Measurements from ENCODE around the gene C1D.

The C1D gene

DNA sequence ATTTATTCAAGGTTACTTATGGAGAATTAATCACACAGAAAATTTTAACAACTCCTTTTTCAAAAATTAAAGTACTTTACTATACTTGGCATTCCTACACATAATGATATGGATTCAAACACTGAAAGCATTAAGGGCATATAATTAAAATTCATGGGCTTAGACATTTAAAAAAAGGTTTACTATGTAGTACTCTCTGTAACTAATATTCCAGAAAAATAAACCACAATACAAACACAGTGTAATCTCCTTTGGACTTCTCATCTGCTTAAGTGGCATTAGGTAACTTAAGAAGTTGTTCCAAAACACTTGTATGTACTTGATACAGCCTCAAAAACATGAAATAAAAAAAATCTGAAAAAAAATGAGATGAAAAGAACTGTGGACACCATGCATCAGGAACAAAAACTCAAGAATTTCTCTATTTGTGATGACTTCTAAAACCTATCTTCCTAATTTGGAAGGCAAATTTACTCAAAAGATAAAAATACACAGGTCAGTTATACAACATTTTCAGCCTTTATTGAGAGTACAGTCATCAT lies 21.0 kb downstream of the C1D start:
- H3K9me3 ChIP-seq (ENCODE audit: control insufficient read depth, low read length): no peaks in the 10 kb centered on the region
- H3K4me3 ChIP-seq (ENCODE audit: extremely low read depth, insufficient read depth, low read length, poor library complexity, severe bottlenecking): no peak overlapping the region
- no peaks in the 10 kb centered on the region for H3K4me1 ChIP-seq (ENCODE audit: control insufficient read depth, insufficient read depth, low read length, poor library complexity, severe bottlenecking)
- no peak overlapping the region for H3K27ac ChIP-seq (ENCODE audit: low read depth, low read length, severe bottlenecking)
- peaks cover 3% of the 10 kb centered on the region for H3K36me3 ChIP-seq (ENCODE audit: control insufficient read depth, insufficient read depth, low read length)

DNA sequence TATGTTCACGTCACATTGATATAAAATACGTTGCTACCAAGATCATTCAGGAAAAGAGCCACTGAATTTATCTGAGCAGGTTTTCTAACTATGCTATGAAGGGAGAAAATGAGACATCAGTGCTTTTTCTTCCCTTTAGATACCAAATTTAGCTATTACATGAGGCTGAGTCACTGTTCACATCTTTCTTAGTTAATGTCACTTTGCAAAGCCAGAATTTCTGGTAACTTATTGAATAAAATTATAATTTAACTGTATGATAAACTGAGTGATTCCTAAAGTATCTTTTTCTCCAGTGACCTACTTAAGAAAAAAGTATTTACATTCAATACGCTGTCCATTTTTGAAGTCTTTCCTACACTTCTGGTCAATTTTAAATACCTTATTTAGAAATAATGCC lies 22.7 kb downstream of the C1D start:
- Histone ChIP-seq H3K4me1 (ENCODE audit: control insufficient read depth, insufficient read depth, low read length, poor library complexity, severe bottlenecking) (no peaks in the 10 kb centered on the region), H3K4me3 (ENCODE audit: extremely low read depth, insufficient read depth, low read length, poor library complexity, severe bottlenecking) (no peak overlapping the region), H3K36me3 (ENCODE audit: control insufficient read depth, insufficient read depth, low read length) (peaks cover 3% of the 10 kb centered on the region), H3K27ac (ENCODE audit: low read depth, low read length, severe bottlenecking) (no peak overlapping the region), H3K9me3 (ENCODE audit: control insufficient read depth, low read length) (no peaks in the 10 kb centered on the region)
- WGBS, 2 experiments (ENCODE audit: insufficient coverage in 2 of 2): 94% methylated on average over 2 of the region's 3 CpGs; no CpG with 5 or more reads in 1 of the 2 experiments

DNA sequence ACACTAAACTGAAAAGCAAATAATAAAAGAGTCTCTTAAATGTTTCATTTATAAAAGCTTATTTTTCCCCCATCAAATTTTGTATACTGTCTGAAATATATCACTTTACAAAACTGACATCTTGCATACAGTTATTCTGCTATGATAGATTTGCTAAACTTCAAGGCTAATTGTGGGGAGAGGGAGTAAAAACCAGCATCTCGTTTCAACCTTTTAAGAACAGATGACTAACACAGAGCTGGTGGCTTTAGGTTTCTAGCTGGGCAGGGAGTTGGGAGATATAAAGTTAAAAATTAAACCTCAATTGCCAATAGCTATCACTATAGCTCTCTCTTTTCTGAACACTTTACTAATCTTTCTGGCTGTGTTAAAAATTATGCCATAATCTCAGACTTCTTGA lies 23.5 kb downstream of the C1D start:
- Histone ChIP-seq H3K36me3 (ENCODE audit: control insufficient read depth, insufficient read depth, low read length) (peaks cover 3% of the 10 kb centered on the region), H3K9me3 (ENCODE audit: control insufficient read depth, low read length) (no peaks in the 10 kb centered on the region), H3K27ac (ENCODE audit: low read depth, low read length, severe bottlenecking) (no peak overlapping the region), H3K4me3 (ENCODE audit: extremely low read depth, insufficient read depth, low read length, poor library complexity, severe bottlenecking) (no peak overlapping the region), H3K4me1 (ENCODE audit: control insufficient read depth, insufficient read depth, low read length, poor library complexity, severe bottlenecking) (no peaks in the 10 kb centered on the region)
- WGBS, 2 experiments (ENCODE audit: insufficient coverage in 2 of 2): no CpG with 5 or more reads among the region's 1 CpG

DNA sequence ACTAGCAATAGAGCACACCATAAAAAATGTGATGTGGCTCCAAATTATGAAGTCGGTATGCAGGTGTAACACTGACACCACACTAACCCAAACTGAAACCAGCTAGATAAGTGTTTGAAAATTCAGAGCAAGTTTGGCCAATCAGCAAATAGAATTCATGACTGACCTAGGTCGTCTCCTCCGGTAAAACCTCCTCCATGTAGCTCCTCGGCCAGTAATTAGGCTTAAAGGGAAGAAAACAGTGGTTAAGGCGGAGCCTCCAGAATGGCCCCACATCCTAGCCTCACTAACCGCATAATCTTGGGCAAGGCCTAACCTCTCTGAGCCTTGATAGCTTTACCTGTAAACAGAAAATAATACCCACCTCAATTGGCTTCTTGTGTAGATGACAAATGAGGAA lies 30.1 kb downstream of the C1D start:
- Histone ChIP-seq H3K9me3 (ENCODE audit: control insufficient read depth, low read length) (no peaks in the 10 kb centered on the region), H3K36me3 (ENCODE audit: control insufficient read depth, insufficient read depth, low read length) (no peaks in the 10 kb centered on the region), H3K4me1 (ENCODE audit: control insufficient read depth, insufficient read depth, low read length, poor library complexity, severe bottlenecking) (no peaks in the 10 kb centered on the region), H3K27ac (ENCODE audit: low read depth, low read length, severe bottlenecking) (no peak overlapping the region), H3K4me3 (ENCODE audit: extremely low read depth, insufficient read depth, low read length, poor library complexity, severe bottlenecking) (no peak overlapping the region)
- 72 to 100% methylated on average over 1 to 3 of the region's 6 CpGs for WGBS, 2 experiments (ENCODE audit: insufficient coverage in 2 of 2)

DNA sequence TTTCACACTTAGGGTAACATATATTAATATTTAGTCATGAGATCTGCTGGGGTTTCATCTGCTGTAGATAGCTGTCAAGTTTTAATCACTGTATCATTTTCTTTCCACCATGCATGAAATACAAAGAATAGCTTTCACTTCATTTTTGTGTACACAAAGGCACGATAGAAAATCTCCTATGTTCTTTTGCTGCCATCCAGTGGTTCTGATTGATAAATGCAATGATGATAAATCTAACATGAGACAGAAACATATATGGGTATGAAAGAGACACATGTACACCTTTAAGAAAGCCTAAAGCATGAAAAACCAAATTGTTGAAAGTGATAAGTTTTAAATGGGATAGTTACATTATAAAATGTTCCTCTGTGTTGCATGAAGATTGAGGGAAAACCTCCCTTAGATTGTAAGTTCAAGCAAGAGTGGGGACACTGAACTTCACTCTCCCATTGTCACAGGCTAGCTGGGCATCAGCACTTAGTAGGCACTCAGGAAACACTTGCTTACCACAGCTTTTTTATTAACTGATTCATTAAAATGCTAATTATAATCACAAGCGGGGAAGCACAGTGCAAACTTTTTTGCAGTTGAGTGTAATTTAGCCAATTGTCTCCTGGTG lies 31.2 kb downstream of the C1D start:
- Histone ChIP-seq H3K4me3 (ENCODE audit: extremely low read depth, insufficient read depth, low read length, poor library complexity, severe bottlenecking) (no peak overlapping the region), H3K36me3 (ENCODE audit: control insufficient read depth, insufficient read depth, low read length) (no peaks in the 10 kb centered on the region), H3K27ac (ENCODE audit: low read depth, low read length, severe bottlenecking) (no peak overlapping the region)

DNA sequence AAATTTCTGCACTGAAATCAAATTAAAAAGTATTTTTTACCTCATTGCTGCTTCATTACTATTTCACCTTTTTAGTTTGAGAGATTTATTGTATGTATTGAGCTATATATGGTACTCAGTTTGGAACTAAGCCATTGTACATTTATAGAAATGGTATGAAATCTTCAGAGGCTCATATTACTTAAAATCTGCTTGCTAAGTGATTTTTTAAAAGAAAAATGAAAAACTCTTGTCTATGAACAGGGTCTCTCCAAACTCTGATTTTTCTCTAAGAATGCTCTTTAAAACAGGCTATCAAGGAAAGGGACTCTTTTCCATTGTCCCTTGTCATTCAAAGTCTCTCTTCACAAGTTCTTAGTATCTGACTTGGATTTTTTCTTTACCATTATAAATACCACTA lies 31.8 kb downstream of the C1D start:
- Histone ChIP-seq H3K9me3 (ENCODE audit: control insufficient read depth, low read length) (no peaks in the 10 kb centered on the region), H3K27ac (ENCODE audit: low read depth, low read length, severe bottlenecking) (no peak overlapping the region), H3K36me3 (ENCODE audit: control insufficient read depth, insufficient read depth, low read length) (no peaks in the 10 kb centered on the region), H3K4me1 (ENCODE audit: control insufficient read depth, insufficient read depth, low read length, poor library complexity, severe bottlenecking) (no peaks in the 10 kb centered on the region), H3K4me3 (ENCODE audit: extremely low read depth, insufficient read depth, low read length, poor library complexity, severe bottlenecking) (no peak overlapping the region)

More for the DNA sequence above, 31.2 kb downstream of the C1D start:
- Histone ChIP-seq H3K9me3 (ENCODE audit: control insufficient read depth, low read length) (no peaks in the 10 kb centered on the region), H3K4me1 (ENCODE audit: control insufficient read depth, insufficient read depth, low read length, poor library complexity, severe bottlenecking) (no peaks in the 10 kb centered on the region)
- no CpG with 5 or more reads among the region's 2 CpGs for WGBS, 2 experiments (ENCODE audit: insufficient coverage in 2 of 2)

DNA sequence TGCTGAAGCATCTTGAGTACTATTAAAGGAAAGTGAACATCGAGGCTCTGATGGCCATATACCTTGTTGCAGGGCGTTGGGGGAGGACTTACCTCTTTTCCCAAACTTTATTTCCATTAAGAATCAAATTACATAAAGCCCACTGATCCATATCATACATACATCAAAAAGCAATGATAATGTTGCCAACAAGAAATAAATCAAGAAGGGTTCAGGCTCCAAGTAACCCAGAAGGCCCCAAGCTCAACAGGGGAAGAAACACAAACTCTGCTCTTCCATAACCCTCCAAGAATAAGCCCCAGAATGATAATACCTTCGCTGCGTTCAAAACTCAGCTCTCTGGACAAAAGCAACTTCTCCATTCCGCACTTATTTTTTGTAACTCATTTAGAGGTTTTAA lies 32.3 kb downstream of the C1D start:
- H3K4me3 ChIP-seq (ENCODE audit: extremely low read depth, insufficient read depth, low read length, poor library complexity, severe bottlenecking): no peak overlapping the region
- H3K27ac ChIP-seq (ENCODE audit: low read depth, low read length, severe bottlenecking): no peak overlapping the region
- H3K9me3 ChIP-seq (ENCODE audit: control insufficient read depth, low read length): no peaks in the 10 kb centered on the region
- no peaks in the 10 kb centered on the region for H3K4me1 ChIP-seq (ENCODE audit: control insufficient read depth, insufficient read depth, low read length, poor library complexity, severe bottlenecking)
- H3K36me3 ChIP-seq (ENCODE audit: control insufficient read depth, insufficient read depth, low read length): no peaks in the 10 kb centered on the region
- WGBS, 2 experiments (ENCODE audit: insufficient coverage in 2 of 2): 83 to 100% methylated on average over 1 to 2 of the region's 5 CpGs

DNA sequence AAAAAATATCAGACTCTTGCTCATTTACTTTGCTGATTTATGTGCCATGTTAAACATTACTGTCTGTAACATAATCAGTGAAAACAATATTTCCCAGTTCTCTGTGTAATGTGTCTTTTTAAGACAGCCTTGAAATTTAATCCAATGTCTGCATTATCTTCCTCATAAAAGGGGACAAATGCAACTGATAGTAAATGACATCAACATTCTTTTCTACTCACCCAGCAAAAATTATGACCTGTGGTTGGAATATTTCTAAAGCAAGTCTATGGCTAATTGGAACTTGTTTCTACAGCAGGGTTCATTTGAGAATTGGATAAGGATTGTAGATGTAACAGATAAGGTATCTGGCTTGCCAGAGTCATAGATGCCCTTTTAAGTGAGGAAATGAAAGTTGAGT lies 34.8 kb downstream of the C1D start:
- no peak overlapping the region for H3K27ac ChIP-seq (ENCODE audit: low read depth, low read length, severe bottlenecking)
- H3K36me3 ChIP-seq (ENCODE audit: control insufficient read depth, insufficient read depth, low read length): no peaks in the 10 kb centered on the region
- H3K9me3 ChIP-seq (ENCODE audit: control insufficient read depth, low read length): no peaks in the 10 kb centered on the region
- H3K4me3 ChIP-seq (ENCODE audit: extremely low read depth, insufficient read depth, low read length, poor library complexity, severe bottlenecking): no peak overlapping the region
- no peaks in the 10 kb centered on the region for H3K4me1 ChIP-seq (ENCODE audit: control insufficient read depth, insufficient read depth, low read length, poor library complexity, severe bottlenecking)

DNA sequence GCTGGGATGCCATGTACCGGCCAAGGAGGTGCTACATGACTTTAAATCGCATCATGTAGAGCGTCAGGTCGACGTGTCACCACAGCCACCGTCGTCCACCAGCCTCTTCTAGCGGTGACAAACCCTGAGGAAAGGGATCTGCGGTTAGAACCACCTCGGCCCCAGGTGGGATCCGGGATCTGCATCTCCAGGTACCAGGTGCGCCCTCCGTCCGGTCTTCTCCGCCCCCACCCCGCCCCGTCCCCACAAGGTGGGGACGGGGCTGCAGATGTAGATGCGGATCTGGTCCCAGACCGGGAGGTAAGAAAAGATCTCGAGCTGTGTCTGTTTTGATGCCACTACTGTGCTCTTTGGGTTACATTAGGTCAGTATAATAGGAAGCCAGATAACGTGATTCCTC lies 38.4 kb downstream of the C1D start:
- Histone ChIP-seq H3K9me3 (ENCODE audit: control insufficient read depth, low read length) (no peaks in the 10 kb centered on the region), H3K27ac (ENCODE audit: low read depth, low read length, severe bottlenecking) (no peak overlapping the region), H3K36me3 (ENCODE audit: control insufficient read depth, insufficient read depth, low read length) (no peaks in the 10 kb centered on the region), H3K4me1 (ENCODE audit: control insufficient read depth, insufficient read depth, low read length, poor library complexity, severe bottlenecking) (no peaks in the 10 kb centered on the region), H3K4me3 (ENCODE audit: extremely low read depth, insufficient read depth, low read length, poor library complexity, severe bottlenecking) (no peak overlapping the region)
- 92 to 93% methylated on average over 22 of the region's 22 CpGs for WGBS, 2 experiments (ENCODE audit: insufficient coverage in 2 of 2)

DNA sequence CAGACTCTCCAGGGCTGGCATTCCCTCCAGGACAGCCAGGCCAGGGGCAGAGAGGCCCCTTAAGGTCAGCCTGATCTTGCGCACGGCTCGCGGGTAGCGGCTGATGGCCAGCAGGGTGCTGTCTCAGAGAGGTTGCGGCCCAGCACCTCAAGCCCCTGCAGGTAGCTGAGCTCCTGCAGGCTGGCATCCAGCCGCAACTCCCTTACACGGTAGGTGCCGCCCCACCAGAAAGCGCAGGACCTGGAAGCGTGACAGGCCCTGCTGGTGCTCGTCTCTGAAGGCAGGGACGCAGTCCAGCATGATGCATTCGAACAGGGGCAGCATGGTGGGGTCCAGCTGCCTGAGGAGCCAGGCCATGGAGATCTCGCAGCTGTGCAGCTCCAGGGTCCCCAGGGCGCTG lies 38.9 kb downstream of the C1D start:
- Histone ChIP-seq H3K4me3 (ENCODE audit: extremely low read depth, insufficient read depth, low read length, poor library complexity, severe bottlenecking) (no peak overlapping the region), H3K36me3 (ENCODE audit: control insufficient read depth, insufficient read depth, low read length) (no peaks in the 10 kb centered on the region), H3K4me1 (ENCODE audit: control insufficient read depth, insufficient read depth, low read length, poor library complexity, severe bottlenecking) (no peaks in the 10 kb centered on the region), H3K9me3 (ENCODE audit: control insufficient read depth, low read length) (no peaks in the 10 kb centered on the region), H3K27ac (ENCODE audit: low read depth, low read length, severe bottlenecking) (no peak overlapping the region)
- WGBS, 2 experiments (ENCODE audit: insufficient coverage in 2 of 2): 95 to 96% methylated on average over 13 to 16 of the region's 16 CpGs

DNA sequence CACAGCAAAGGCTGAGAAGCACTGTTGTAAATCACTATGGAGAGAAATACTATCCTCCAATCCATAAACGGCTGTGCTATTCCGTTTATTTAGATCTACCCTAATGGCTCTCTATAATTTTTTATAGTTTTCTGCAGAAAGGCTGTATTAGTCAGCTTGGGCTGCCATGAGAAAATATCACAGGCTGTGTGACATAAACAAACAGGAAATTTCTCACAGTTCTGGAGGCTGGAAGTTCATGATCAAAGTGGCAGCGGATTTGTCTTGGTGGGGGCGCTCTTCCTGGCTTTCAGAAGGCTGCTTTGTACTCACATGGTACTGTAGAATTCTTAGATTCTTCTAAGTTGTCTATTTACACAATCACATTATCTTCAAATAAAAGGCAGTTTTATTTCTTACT lies 44.1 kb downstream of the C1D start:
- H3K36me3 ChIP-seq (ENCODE audit: control insufficient read depth, insufficient read depth, low read length): no peaks in the 10 kb centered on the region
- H3K4me3 ChIP-seq (ENCODE audit: extremely low read depth, insufficient read depth, low read length, poor library complexity, severe bottlenecking): no peak overlapping the region
- no peaks in the 10 kb centered on the region for H3K4me1 ChIP-seq (ENCODE audit: control insufficient read depth, insufficient read depth, low read length, poor library complexity, severe bottlenecking)
- no peaks in the 10 kb centered on the region for H3K9me3 ChIP-seq (ENCODE audit: control insufficient read depth, low read length)
- H3K27ac ChIP-seq (ENCODE audit: low read depth, low read length, severe bottlenecking): no peak overlapping the region
- WGBS, 2 experiments (ENCODE audit: insufficient coverage in 2 of 2): 100% methylated on average over 2 of the region's 4 CpGs; no CpG with 5 or more reads in 1 of the 2 experiments
